Measurements from ENCODE around the gene INHBA.

DNA sequence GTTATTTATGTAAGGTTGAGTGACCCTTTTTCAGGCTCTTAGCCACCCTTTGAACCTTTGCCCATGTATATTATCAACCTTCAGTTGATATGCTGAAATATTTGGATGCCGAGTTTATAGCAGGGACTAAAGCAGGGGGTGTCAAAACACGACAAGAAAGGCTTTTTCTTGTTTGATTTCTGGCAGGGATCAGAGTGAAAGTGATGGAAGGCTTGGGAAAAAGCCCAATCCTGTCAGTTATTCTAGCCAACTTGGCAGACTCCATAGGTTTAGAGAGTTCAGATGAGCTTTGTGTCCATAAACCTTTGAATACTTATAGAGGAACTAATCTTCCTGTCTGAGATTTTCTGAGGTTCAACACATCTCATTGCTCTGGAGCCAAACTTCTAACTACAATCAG lies 47.5 kb downstream of the INHBA start:
- TF ChIP-seq, protein P1, sequence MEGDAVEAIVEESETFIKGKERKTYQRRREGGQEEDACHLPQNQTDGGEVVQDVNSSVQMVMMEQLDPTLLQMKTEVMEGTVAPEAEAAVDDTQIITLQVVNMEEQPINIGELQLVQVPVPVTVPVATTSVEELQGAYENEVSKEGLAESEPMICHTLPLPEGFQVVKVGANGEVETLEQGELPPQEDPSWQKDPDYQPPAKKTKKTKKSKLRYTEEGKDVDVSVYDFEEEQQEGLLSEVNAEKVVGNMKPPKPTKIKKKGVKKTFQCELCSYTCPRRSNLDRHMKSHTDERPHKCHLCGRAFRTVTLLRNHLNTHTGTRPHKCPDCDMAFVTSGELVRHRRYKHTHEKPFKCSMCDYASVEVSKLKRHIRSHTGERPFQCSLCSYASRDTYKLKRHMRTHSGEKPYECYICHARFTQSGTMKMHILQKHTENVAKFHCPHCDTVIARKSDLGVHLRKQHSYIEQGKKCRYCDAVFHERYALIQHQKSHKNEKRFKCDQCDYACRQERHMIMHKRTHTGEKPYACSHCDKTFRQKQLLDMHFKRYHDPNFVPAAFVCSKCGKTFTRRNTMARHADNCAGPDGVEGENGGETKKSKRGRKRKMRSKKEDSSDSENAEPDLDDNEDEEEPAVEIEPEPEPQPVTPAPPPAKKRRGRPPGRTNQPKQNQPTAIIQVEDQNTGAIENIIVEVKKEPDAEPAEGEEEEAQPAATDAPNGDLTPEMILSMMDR (IDR thresholded peaks at IDR 0.05), result no peak
- TF ChIP-seq POLR2A (IDR thresholded peaks at IDR 0.05), result no peak
